ENCODE results near the gene ARID3C.
A peak's percentile ranks its signal among the peaks of the same experiment; 100 is the strongest.

The ARID3C gene

GRCh38 chr9:34658461-34658860, 29.6 kb upstream of the ARID3C start:
- TF ChIP-seq GATA3 (IDR thresholded peaks at IDR 0.05; ENCODE audit: low read depth, low read length) (no peak), GATA2 (IDR thresholded peaks at IDR 0.05; ENCODE audit: low read depth, low read length) (no peak)

- no peak for TF ChIP-seq GATA3 (IDR thresholded peaks at IDR 0.05; ENCODE audit: low read depth, low read length)
- no peak for TF ChIP-seq GATA2 (IDR thresholded peaks at IDR 0.05; ENCODE audit: low read depth, low read length)
Measured at GRCh38 chr9:34656992-34657391, 28.1 kb upstream of the ARID3C start.

GRCh38 chr9:34655394-34655793, 26.5 kb upstream of the ARID3C start:
- TF ChIP-seq GATA2 (IDR thresholded peaks at IDR 0.05; ENCODE audit: low read depth, low read length) (no peak), GATA3 (IDR thresholded peaks at IDR 0.05; ENCODE audit: low read depth, low read length) (no peak)

- TF ChIP-seq GATA2 (IDR thresholded peaks at IDR 0.05; ENCODE audit: low read depth, low read length) (peak; percentile 87), GATA3 (IDR thresholded peaks at IDR 0.05; ENCODE audit: low read depth, low read length) (no peak)
Measured at GRCh38 chr9:34654323-34655051, 25.6 kb upstream of the ARID3C start.

- TF ChIP-seq GATA3 (IDR thresholded peaks at IDR 0.05; ENCODE audit: low read depth, low read length) (no peak), GATA2 (IDR thresholded peaks at IDR 0.05; ENCODE audit: low read depth, low read length) (no peak)
Measured at GRCh38 chr9:34653151-34654072, 24.5 kb upstream of the ARID3C start.

GRCh38 chr9:34652602-34653000, 23.7 kb upstream of the ARID3C start:
- TF ChIP-seq GATA2 (IDR thresholded peaks at IDR 0.05; ENCODE audit: low read depth, low read length) (no peak), GATA3 (IDR thresholded peaks at IDR 0.05; ENCODE audit: low read depth, low read length) (no peak)

GRCh38 chr9:34651876-34652601, 23.2 kb upstream of the ARID3C start, which contains the start of gene IL11RA:
TSS of gene IL11RA (plus strand) at chr9:34652185. CDS start at chr9:34655218, 3,033 bp downstream.
- TF ChIP-seq GATA2 (IDR thresholded peaks at IDR 0.05; ENCODE audit: low read depth, low read length) (no peak), GATA3 (IDR thresholded peaks at IDR 0.05; ENCODE audit: low read depth, low read length) (no peak)

GRCh38 chr9:34651321-34651720, 22.5 kb upstream of the ARID3C start:
- TF ChIP-seq GATA3 (IDR thresholded peaks at IDR 0.05; ENCODE audit: low read depth, low read length) (no peak), GATA2 (IDR thresholded peaks at IDR 0.05; ENCODE audit: low read depth, low read length) (no peak)

- TF ChIP-seq GATA3 (IDR thresholded peaks at IDR 0.05; ENCODE audit: low read depth, low read length), result no peak
- TF ChIP-seq GATA2 (IDR thresholded peaks at IDR 0.05; ENCODE audit: low read depth, low read length), result no peak
Measured at GRCh38 chr9:34650816-34651215, 21.9 kb upstream of the ARID3C start.

- TF ChIP-seq GATA3 (IDR thresholded peaks at IDR 0.05; ENCODE audit: low read depth, low read length) (no peak), GATA2 (IDR thresholded peaks at IDR 0.05; ENCODE audit: low read depth, low read length) (no peak)
Measured at GRCh38 chr9:34648673-34649072, 19.8 kb upstream of the ARID3C start.

GRCh38 chr9:34647651-34648050, 18.8 kb upstream of the ARID3C start:
- TF ChIP-seq GATA3 (IDR thresholded peaks at IDR 0.05; ENCODE audit: low read depth, low read length), result no peak
- no peak for TF ChIP-seq GATA2 (IDR thresholded peaks at IDR 0.05; ENCODE audit: low read depth, low read length)

GRCh38 chr9:34647084-34647403, 18.2 kb upstream of the ARID3C start:
- TF ChIP-seq GATA3 (IDR thresholded peaks at IDR 0.05; ENCODE audit: low read depth, low read length) (no peak), GATA2 (IDR thresholded peaks at IDR 0.05; ENCODE audit: low read depth, low read length) (no peak)

GRCh38 chr9:34646211-34647083, 17.6 kb upstream of the ARID3C start, which contains the start of gene GALT:
TSS of gene GALT (plus strand) at chr9:34646675. CDS start at chr9:34646705, 30 bp downstream.
- TF ChIP-seq GATA2 (IDR thresholded peaks at IDR 0.05; ENCODE audit: low read depth, low read length), result no peak; the same call in 1 of the 2 replicates
- TF ChIP-seq GATA3 (IDR thresholded peaks at IDR 0.05; ENCODE audit: low read depth, low read length), result no peak

Data from SH-SY5Y (cell line).